H1 (cell line): ENCODE results near the gene PDE4B. TPM values are rescaled to one million over a fixed set of nuclear protein-coding genes. Genes with fewer than 3 reads are reported as not detected.

Experiments used
- CTCF ChIA-PET: fragments of 300-600 bp; sonication (Branson Sonifier 250); formaldehyde crosslinking; loops from one replicate; lab custom pipeline; 2021; ENCODE audit not compliant: partially characterized antibody; lab: Charles Lee
- POLR2A ChIA-PET: fragments of 300-600 bp; sonication (Branson Sonifier 250); formaldehyde crosslinking; loops from one replicate; lab custom pipeline; 2021; ENCODE audit warnings: inconsistent platforms; ENCODE audit not compliant: partially characterized antibody; lab: Charles Lee
- DNase-seq, 2 experiments: peaks; one replicate each; pipeline versions ENCODE4 v3.0.0 to v3.0.0-alpha.2; 2010 to 2022; ENCODE audit warnings: low spot score in 2 of 2, low read depth in 1 of 2, mixed read lengths in 1 of 2
- FAIRE-seq: peaks from 2 replicates; lab custom pipeline; 2011; peaks lifted over from hg19 to GRCh38; lab: Jason Lieb, UNC
- H2AFZ ChIP-seq: 2 replicates; pipeline ENCODE4 v1.8.1; 2012; ENCODE audit warnings: low read length, inconsistent platforms
- H2AK5ac ChIP-seq: 2 replicates; pipeline ENCODE4 v1.6.1; 2013; ENCODE audit warnings: low read depth, low read length
- H2BK120ac ChIP-seq: replicated peaks from 2 replicates; pipeline ENCODE3; 2013; ENCODE audit warnings: low read depth, low read length, inconsistent platforms
- H2BK12ac ChIP-seq: 2 replicates; pipeline ENCODE4 v1.6.1; 2013; ENCODE audit warnings: low read depth, low read length
- H2BK15ac ChIP-seq: 2 replicates; pipeline ENCODE4 v1.6.1; 2013; ENCODE audit warnings: low read length
- H2BK20ac ChIP-seq: 2 replicates; pipeline ENCODE4 v1.6.1; 2013; ENCODE audit warnings: low read length
- H2BK5ac ChIP-seq: 2 replicates; pipeline ENCODE4 v1.6.1; 2013; ENCODE audit warnings: low read depth, low read length
- H3K14ac ChIP-seq: 2 replicates; pipeline ENCODE4 v1.6.1; 2013; ENCODE audit warnings: inconsistent platforms; ENCODE audit not compliant: insufficient read length
- H3K18ac ChIP-seq: 2 replicates; pipeline ENCODE4 v1.6.1; 2013; ENCODE audit warnings: low read length; ENCODE audit errors: extremely low read depth
- H3K23ac ChIP-seq: 2 replicates; pipeline ENCODE4 v1.6.1; 2013; ENCODE audit warnings: inconsistent platforms; ENCODE audit not compliant: insufficient read length
- H3K23me2 ChIP-seq: 2 replicates; pipeline ENCODE4 v1.6.1; 2013; ENCODE audit warnings: low read depth, low read length
- H3K27ac ChIP-seq: 2 replicates; pipeline ENCODE4 v1.6.1; 2011; ENCODE audit warnings: low read depth, low read length, inconsistent platforms
- H3K27me3 ChIP-seq, 4 experiments: replicated peaks in 1 of 4; 1 replicate in 1 of 4; 2 replicates in 3 of 4; pipeline versions ENCODE4 v1.6.1 to v1.8.1; 2011 to 2013; ENCODE audit warnings: low read length in 3 of 4, mild to moderate bottlenecking in 3 of 4, inconsistent platforms in 2 of 4, mixed read lengths in 2 of 4, moderate library complexity in 1 of 4; ENCODE audit not compliant: control insufficient read depth in 3 of 4, insufficient read depth in 3 of 4; ENCODE audit errors: extremely low read depth in 1 of 4
- H3K36me3 ChIP-seq, 4 experiments: 2 replicates each; pipeline versions ENCODE4 v1.6.1 to v1.8.1; 2011 to 2013; ENCODE audit warnings: mild to moderate bottlenecking in 4 of 4, low read length in 3 of 4, moderate library complexity in 2 of 4, control low read depth in 1 of 4, inconsistent platforms in 1 of 4; ENCODE audit not compliant: insufficient read depth in 4 of 4, control insufficient read depth in 2 of 4
- H3K4ac ChIP-seq: replicated peaks from 2 replicates; pipeline ENCODE3; 2013; ENCODE audit warnings: low read length, low read depth, mixed read lengths, inconsistent platforms; ENCODE audit not compliant: insufficient read length
- H3K4me1 ChIP-seq, 4 experiments: replicated peaks in 1 of 4; 1 replicate in 1 of 4; 2 replicates in 3 of 4; pipeline versions ENCODE4 v1.6.1 to v1.8.1; 2011 to 2013; ENCODE audit warnings: low read length in 3 of 4, inconsistent platforms in 2 of 4, mixed read lengths in 1 of 4; ENCODE audit not compliant: insufficient read depth in 4 of 4, control insufficient read depth in 3 of 4
- H3K4me2 ChIP-seq, 2 experiments: 2 replicates each; pipeline versions ENCODE4 v1.6.1 to v1.8.1; 2011 to 2013; ENCODE audit warnings: low read depth in 2 of 2, low read length in 2 of 2, control low read depth in 1 of 2, inconsistent platforms in 1 of 2, mild to moderate bottlenecking in 1 of 2; ENCODE audit not compliant: insufficient read depth in 1 of 2
- H3K4me3 ChIP-seq, 4 experiments: fragments of 200-600, 300-600 bp in 1 of 4; sonication (generic), shearing (Covaris generic), sonication (Bioruptor Twin) in 1 of 4; 2 replicates each; pipeline versions ENCODE4 v1.5.1 to v1.8.1; 2011 to 2016; ENCODE audit warnings: low read length in 4 of 4, low read depth in 3 of 4, control low read depth in 2 of 4, inconsistent platforms in 2 of 4, mild to moderate bottlenecking in 2 of 4, mixed read lengths in 1 of 4, moderate library complexity in 1 of 4; ENCODE audit not compliant: insufficient read depth in 2 of 4; ENCODE audit errors: extremely low read depth in 1 of 4
- H3K56ac ChIP-seq: replicated peaks from 2 replicates; pipeline ENCODE3; 2013; ENCODE audit warnings: low read depth, mild to moderate bottlenecking, mixed read lengths, low read length, inconsistent platforms; ENCODE audit not compliant: insufficient read length
- H3K79me1 ChIP-seq: 2 replicates; pipeline ENCODE4 v1.6.1; 2013; ENCODE audit warnings: low read depth, low read length, control low read depth
- H3K79me2 ChIP-seq, 2 experiments: 2 replicates each; pipeline versions ENCODE4 v1.6.1 to v1.8.1; 2012 to 2013; ENCODE audit warnings: low read length in 2 of 2, mild to moderate bottlenecking in 2 of 2, inconsistent platforms in 1 of 2; ENCODE audit not compliant: insufficient read depth in 2 of 2, control insufficient read depth in 1 of 2
- H3K9ac ChIP-seq, 4 experiments: replicated peaks in 1 of 4; 1 replicate in 1 of 4; 2 replicates in 3 of 4; pipeline versions ENCODE4 v1.6.1 to v1.8.1; 2011 to 2013; ENCODE audit warnings: low read depth in 3 of 4, low read length in 3 of 4, control low read depth in 2 of 4, mild to moderate bottlenecking in 2 of 4, moderate library complexity in 2 of 4, inconsistent platforms in 1 of 4; ENCODE audit errors: extremely low read depth in 1 of 4
- H3K9me3 ChIP-seq, 2 experiments: 2 replicates each; pipeline versions ENCODE4 v1.6.1 to v1.8.1; 2012 to 2013; ENCODE audit warnings: mild to moderate bottlenecking in 2 of 2, moderate library complexity in 2 of 2, control low read depth in 1 of 2, inconsistent platforms in 1 of 2, low read depth in 1 of 2, low read length in 1 of 2, mixed read lengths in 1 of 2; ENCODE audit not compliant: insufficient read depth in 2 of 2
- H4K20me1 ChIP-seq, 2 experiments: replicated peaks in 1 of 2; 2 replicates each; pipeline versions ENCODE3 to v1.8.1; 2011 to 2013; ENCODE audit warnings: inconsistent platforms in 2 of 2, low read length in 2 of 2, mild to moderate bottlenecking in 1 of 2; ENCODE audit not compliant: insufficient read depth in 2 of 2, control insufficient read depth in 1 of 2
- H4K5ac ChIP-seq: 2 replicates; pipeline ENCODE4 v1.6.1; 2013; ENCODE audit warnings: low read length, low read depth, mixed read lengths, inconsistent platforms; ENCODE audit not compliant: insufficient read length
- H4K8ac ChIP-seq: 2 replicates; pipeline ENCODE4 v1.8.0; 2013; ENCODE audit warnings: mild to moderate bottlenecking, moderate library complexity, low read length, inconsistent platforms; ENCODE audit not compliant: insufficient read depth; ENCODE audit errors: extremely low read depth
- H4K91ac ChIP-seq: replicated peaks from 2 replicates; pipeline ENCODE3; 2013; ENCODE audit warnings: low read length, mixed read lengths, inconsistent platforms; ENCODE audit not compliant: insufficient read length
- ASH2L ChIP-seq: fragments of 200-600, 300-600 bp; sonication (generic); IDR thresholded peaks from one replicate; pipeline ENCODE4 v1.7.1; 2017; ENCODE audit warnings: low read length
- CEBPB ChIP-seq: IDR thresholded peaks from 2 replicates; pipeline ENCODE4 v1.6.1; 2012; ENCODE audit warnings: low read depth, low read length
- CHD1 ChIP-seq: IDR thresholded peaks from 2 replicates; pipeline ENCODE4 v1.6.1; 2012; ENCODE audit warnings: low read depth, low read length, improper control_type of control experiment
- HDAC6 ChIP-seq: IDR thresholded peaks from one replicate; pipeline ENCODE4 v1.7.1; 2012; ENCODE audit warnings: low read depth, mild to moderate bottlenecking, inconsistent platforms, low read length, moderate library complexity
- KDM5A ChIP-seq: fragments of 200-600 bp; IDR thresholded peaks from 2 replicates; pipeline ENCODE4 v1.7.1; 2012; ENCODE audit warnings: mild to moderate bottlenecking, low read length, inconsistent platforms, mixed read lengths
- POLR2AphosphoS5 ChIP-seq: IDR thresholded peaks from 2 replicates; pipeline ENCODE4 v1.6.1; 2011; ENCODE audit warnings: low read depth, low read length
- SRF ChIP-seq: IDR thresholded peaks from 2 replicates; pipeline ENCODE4 v1.6.1; 2011; ENCODE audit warnings: mild to moderate bottlenecking, low read depth, low read length, moderate library complexity
- TCF12 ChIP-seq: IDR thresholded peaks from 2 replicates; pipeline ENCODE4 v1.6.1; 2011; ENCODE audit warnings: low read depth, mild to moderate bottlenecking, low read length
- WGBS, 2 experiments: shearing (Covaris generic) in 1 of 2; methylation state at CpG; one replicate each; pipeline versions ENCODE4 v1.1.6 to v1.1.7; 2013 to 2015; ENCODE audit warnings: low lambda C conversion rate in 2 of 2, mixed read lengths in 2 of 2, inconsistent platforms in 1 of 2, low coverage in 1 of 2, missing lambda C conversion rate in 1 of 2; ENCODE audit not compliant: insufficient replicate concordance in 2 of 2, insufficient coverage in 1 of 2, insufficient read length in 1 of 2; ENCODE audit errors: extremely low coverage in 1 of 2, missing lambda C conversion rate in 1 of 2; 5-methylcytosine and 5-hydroxymethylcytosine counted together
- polyA plus RNA-seq, 7 experiments: library from polyadenylated mRNA; depleted of rRNA in 3 of 7; stranded (reverse) in 5 of 7; unstranded in 2 of 7; fragments of >200 nt in 5 of 7; fragments of 200-250 nt in 2 of 7; gene quantifications; 1 replicate in 5 of 7; 2 replicates in 1 of 7; 4 replicates in 1 of 7; pipeline versions ENCODE4 v1.2.1 to v1.2.3, GENCODE V29; 2011 to 2013; ENCODE audit warnings: missing spikeins in 2 of 7, mixed read lengths in 2 of 7
- total RNA-seq: library from RNA; stranded (reverse); fragmentation: NEBNext Ultra II Directional; extraction: Animal tissue kit (Norgen Biotek cat#: 25700); gene quantifications from 2 replicates; pipeline ENCODE4 v1.2.1, GENCODE V29; 2021

The PDE4B gene
- total and polyA plus RNA-seq, 2 of the 8 experiments (the other 6 are each of a cell fraction or from before 2014, with no cell fraction given) = 5.0 to 15.1 TPM

DNA sequence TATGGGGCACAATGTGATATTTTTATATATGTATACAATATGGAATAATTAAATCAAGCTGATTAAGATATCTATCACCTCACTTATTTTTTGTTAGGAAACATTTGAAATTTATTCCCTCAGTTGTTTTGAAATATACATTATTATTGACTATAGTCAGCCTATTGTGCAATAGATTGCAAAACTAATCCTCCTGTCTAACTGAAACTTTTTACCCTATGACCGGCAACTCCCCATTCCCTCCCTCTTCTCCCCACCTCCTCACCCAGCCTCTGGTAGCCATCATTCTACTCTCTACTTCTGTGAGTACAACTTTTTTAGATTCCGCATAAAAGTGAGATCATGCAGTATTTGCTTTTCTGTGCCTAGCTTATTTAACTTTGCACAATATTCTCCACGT lies 623.6 kb downstream of the PDE4B start:
- no peak overlapping the region for H3K27ac ChIP-seq
- H2BK12ac ChIP-seq = no peak overlapping the region
- ChIA-PET POLR2A (no interaction called here), CTCF (interaction anchor here (1.1 kb wide), 1 partner anchor 12 kb away, joined by 3 read pairs; no protein-coding TSS in a partner anchor)
- H3K23ac ChIP-seq = no peak overlapping the region
- H3K18ac ChIP-seq = no peak overlapping the region
- H3K9me3 ChIP-seq = peaks cover 13 to 18% of the 10 kb centered on the region in 2 experiments
- no peaks in the 10 kb centered on the region for H3K36me3 ChIP-seq
- no peak overlapping the region for H2BK120ac ChIP-seq
- no peak overlapping the region for H3K4me2 ChIP-seq
- no peak overlapping the region for H4K8ac ChIP-seq
- H2AK5ac ChIP-seq = no peak overlapping the region
- H3K79me1 ChIP-seq = no peaks in the 10 kb centered on the region
- no peak overlapping the region for H2BK20ac ChIP-seq
- H3K4me1 ChIP-seq = no peaks in the 10 kb centered on the region
- H3K27me3 ChIP-seq = no peaks in the 10 kb centered on the region
- no peak overlapping the region for H3K4ac ChIP-seq
- TF ChIP-seq CHD1 (no peak), SRF (no peak), HDAC6 (no peak), CEBPB (no peak), POLR2AphosphoS5 (no peak), KDM5A (no peak), TCF12 (no peak), ASH2L (no peak)
- no peaks in the 10 kb centered on the region for H4K20me1 ChIP-seq
- no peak overlapping the region for H3K4me3 ChIP-seq
- no peaks in the 10 kb centered on the region for H3K23me2 ChIP-seq
- no peak overlapping the region for H3K9ac ChIP-seq
- no peak overlapping the region for H2BK5ac ChIP-seq
- FAIRE-seq (no peak), DNase-seq (no peak)
- 94% methylated on average over 3 of the region's 3 CpGs; no CpG with 5 or more reads in 1 of the 2 experiments for WGBS, 2 experiments
- H4K91ac ChIP-seq = no peak overlapping the region
- no peak overlapping the region for H3K14ac ChIP-seq
- H4K5ac ChIP-seq = no peak overlapping the region
- H3K79me2 ChIP-seq = no peaks in the 10 kb centered on the region
- H2BK15ac ChIP-seq = no peak overlapping the region
- no peak overlapping the region for H3K56ac ChIP-seq
- H2AFZ ChIP-seq = no peak overlapping the region
